A172 (cell line): ENCODE measurements around the gene TRIB2. TPM values are rescaled to one million over a fixed set of nuclear protein-coding genes. Genes with fewer than 3 reads are reported as not detected.
A peak's percentile ranks its signal among the peaks of the same experiment; 100 is the strongest.
"Not testable (repeated sequence)": the region's sequence is repeated elsewhere in the genome, so short reads cannot be mapped to it uniquely, and the experiment has no call there.

Experiments used
- DNase-seq: peaks from one replicate; pipeline ENCODE4 v3.0.0-alpha.2; 2015; ENCODE audit warnings: low spot score
- total RNA-seq: library from RNA; depleted of rRNA; stranded (reverse); fragments of >200 nt; shearing (Covaris generic); gene quantifications from 2 replicates; pipeline ENCODE4 v1.2.3, GENCODE V29; 2014; rRNA removed

Gene TRIB2
- total RNA-seq = 2.0 and 8.3 TPM in 2 replicates

DNA sequence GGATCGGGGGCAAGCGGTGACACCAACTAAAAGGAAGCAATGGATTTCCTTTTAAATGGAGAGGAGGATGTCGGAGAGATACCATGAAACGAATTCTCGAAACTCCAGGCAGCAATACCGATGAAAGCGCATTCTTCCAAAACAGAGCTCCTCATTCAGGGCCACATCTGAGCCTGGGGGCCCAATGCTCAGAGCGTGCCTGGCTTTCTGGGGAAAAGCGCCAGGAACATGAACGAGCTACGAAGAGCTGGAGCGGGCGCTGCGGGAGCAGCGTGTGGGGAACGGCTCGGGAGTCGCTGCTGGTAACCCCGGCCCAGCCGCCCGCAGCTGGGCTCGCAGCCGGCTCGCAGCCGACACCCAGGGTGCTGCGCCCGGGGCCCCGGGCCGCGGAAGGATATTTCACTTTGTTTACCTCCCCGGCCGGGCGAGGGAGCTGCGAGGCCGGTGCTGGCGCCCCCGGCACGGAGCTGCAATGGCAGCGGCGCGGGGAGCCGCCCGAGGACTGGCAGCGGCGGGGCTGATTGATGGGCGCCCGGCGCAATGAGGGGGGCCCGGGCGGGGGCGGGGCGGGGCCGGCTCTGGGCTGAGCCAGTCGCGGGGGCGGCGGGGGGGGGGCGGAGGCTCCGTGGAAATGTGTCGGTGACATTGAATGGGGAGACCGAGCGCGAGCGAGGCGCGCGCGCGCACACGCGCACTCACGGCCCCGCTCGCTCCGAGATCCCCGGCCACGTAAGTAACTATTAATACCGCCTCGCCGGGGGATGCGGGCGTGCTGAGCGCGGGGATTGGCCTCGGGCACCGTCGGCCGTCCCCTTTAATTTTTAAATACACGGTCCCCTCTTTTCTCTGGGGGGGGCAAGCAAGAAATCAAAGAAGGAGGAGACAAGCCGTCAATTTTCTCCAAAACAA, at the start of gene TRIB2:
Gene TRIB2, plus strand, starts transcription at position 655 of the 909 bp plus-strand sequence. CDS start 1,372 bp downstream, outside the sequence.
- DNase-seq = peak; percentile 50

DNA sequence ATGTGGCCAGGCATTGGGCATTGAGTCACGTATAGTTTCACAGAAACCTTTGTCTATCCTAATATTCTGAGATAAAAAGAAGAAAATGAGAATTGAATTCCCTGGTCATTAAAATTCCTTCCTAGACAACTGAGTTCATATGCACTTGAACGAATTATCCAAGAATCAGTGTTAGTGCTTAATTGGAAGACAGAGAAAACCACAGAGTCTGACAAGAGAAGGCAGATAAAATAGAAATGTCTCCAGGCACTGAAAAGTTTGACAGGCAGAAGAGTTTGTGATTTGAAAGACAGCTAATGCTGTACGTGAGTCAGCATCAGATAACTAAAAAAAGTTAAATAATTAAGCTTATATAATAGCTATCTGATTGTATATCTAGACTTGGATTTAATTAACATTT, 47.7 kb upstream of the TRIB2 start:
- DNase-seq = no peak

DNA sequence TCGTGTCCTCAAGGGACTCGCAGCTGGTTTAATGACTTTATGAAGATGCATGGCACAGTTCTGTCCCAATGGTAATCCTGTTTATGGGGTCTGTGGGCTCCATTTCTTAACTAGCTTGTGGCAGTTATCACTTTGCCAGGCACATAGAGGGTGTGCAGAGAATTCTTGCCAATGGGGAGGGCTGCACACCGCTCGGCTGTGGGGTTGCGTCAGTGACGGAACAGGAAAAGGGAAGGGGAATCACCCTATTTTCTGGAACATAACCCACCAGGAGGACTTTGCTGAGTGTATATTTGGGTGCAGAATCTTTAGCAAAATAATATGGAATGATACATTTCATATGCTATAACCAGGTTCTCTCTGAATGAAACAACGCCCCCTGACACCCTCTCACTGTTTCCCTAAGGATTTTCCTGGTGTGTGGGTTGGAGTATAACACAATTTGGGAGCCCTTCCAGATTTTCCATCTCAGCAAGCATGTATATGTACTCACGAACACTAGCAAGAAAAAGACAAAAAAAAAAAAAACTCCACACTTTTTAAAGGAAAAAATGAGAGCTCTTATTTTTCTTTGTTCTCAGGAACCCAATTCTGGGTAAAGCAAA, 43.9 kb upstream of the TRIB2 start:
- no peak for DNase-seq

DNA sequence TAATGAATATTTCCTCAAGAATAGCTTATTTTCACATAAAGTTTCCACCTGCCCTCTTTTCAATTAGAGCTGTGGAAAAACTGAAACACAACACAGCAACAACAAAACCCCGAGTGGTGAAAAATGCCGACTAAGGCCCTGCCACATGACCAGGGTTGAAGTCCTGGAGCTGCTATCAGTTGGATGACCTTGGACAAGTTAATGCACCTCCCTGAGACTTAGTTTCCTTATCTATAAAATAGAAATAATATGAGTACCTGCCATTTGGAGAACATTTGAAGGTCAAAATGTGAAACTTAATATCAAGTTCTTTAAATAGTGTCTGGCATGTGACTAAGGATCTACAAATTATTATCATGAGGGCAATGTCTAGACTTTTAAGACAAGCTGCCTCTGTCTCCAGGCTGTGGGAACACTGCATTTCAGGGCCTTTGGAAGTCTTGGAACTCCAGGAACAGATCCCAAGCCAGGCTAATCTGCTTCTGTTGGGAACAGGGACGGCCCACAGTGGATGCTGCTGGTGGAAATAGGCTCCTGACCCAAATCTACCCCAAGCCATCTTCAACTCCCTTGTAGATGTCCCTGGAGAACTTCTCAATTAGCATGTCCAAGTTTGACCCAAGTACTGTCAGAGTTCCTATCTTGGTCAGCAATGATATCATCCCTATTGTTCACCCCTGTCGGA, 42.0 kb upstream of the TRIB2 start:
- DNase-seq = no peak

DNA sequence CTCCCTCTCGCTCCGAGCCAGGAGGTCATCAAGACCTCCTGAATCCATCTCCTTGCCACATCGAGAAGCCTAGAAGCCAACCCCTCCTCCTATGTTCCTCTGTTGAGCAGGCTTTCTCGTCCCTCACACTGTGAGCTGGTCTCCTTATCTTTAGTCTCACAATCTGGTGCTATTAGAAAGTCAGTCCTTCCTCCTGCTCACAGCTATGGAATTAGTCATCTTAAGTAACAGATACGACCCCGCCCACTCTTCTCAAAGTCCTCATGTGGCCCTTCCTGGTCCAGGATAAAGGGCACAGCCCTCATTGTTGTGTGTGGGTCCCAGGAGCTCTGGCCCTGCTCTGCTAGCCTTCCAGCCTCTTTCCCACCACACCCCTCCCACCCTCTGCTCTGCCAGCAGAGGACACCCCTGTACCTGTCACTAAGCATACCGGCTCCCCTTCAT, 41.4 kb upstream of the TRIB2 start:
- peak; percentile 42 for DNase-seq

DNA sequence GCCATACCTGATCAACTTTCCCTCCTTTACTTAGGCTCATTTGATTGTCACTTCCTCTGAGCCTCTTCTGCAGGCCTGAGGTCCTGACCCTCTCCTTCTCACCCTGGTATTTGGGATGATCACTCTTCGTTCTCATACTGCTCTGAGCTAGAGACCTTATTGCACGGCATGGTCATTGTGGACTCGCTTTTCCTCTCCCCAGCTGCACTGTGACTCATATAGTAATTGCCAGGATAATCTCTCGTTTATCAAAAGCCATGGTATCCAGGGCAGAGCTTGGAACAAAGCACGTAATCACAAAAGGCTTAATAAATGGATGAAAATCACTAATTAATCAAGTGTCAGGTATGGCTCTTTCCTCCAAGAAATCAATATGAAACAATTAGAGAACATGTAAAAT, 40.9 kb upstream of the TRIB2 start:
- DNase-seq = peak; percentile 26

DNA sequence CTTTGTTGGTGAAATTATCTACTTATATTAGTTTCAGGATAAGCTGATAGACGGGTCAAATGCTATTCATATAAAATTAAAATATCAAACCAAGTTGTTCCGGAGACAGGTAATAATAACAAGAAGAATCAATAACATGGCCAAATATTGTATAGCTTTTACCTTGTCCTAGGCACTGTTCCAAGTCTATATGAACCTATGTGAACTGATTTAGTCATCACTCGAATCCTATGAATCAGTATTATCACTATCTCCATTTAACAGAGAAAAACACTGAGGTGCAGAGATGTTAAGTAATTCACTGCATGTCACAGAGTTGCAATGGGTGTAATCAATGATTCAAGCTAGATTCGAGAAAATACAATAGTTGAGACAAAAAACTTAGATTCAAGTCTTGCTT, 40.0 kb upstream of the TRIB2 start:
- no peak for DNase-seq

DNA sequence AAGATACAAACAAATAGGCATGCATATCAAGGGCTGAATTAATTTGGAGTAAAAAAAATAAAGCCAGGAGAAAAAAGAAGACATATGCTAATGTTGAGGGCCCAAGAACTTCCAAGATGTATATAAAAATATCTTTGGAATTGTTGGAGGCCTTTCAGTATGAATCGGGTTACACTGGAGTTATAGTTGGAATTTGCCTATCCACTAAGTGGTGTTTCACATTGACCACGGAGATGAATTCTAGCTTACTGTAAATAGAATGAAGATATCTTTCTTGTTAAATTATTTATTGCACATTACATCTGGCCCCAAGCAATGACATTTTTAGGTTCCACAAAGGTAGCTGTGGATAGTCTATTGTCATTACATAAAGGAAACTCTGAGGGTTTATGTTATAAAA, 38.5 kb upstream of the TRIB2 start:
- no peak for DNase-seq

DNA sequence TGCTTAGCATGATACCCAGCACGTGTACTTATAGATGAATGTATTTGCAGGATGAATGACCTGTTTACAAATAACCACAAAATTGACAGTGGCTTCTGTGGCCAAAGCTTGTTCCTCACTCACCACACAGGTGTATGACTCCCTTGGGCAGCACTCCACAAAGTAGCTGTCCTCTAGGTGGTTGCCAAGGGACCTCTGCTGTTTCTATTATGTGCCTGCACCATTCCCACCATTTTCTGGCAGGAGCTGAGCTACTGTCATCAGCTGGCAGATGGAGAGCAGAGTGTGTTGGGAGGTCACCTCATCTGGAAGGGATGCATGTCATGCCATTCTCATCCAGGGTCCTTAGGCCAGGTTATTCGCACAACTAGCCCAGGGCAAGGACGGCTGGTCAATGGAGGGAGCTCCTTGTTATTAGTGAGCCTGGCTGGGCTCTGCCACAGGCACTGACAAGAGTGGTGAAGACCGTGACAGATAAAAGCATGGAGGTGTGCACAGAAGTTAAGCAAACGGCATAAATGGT, 37.1 kb upstream of the TRIB2 start:
- DNase-seq = no peak

DNA sequence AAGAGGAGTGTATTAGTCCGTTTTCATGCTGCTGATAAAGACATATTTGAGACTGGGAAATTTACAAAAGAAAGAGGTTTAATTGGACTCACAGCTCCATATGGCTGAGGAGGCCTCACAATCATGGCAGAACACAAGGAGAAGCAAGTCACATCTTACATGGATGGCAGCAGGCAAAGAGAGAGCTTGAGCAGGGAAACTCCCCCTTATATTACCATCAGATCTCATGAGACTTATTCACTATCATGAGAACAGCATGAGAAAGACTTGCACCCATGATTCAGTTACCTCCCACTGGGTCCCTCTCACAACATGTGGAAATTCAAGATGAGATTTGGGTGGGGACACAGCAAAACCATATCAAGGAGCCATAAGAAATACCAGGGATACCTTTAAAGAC, 36.6 kb upstream of the TRIB2 start:
- not testable (repeated sequence) for DNase-seq

DNA sequence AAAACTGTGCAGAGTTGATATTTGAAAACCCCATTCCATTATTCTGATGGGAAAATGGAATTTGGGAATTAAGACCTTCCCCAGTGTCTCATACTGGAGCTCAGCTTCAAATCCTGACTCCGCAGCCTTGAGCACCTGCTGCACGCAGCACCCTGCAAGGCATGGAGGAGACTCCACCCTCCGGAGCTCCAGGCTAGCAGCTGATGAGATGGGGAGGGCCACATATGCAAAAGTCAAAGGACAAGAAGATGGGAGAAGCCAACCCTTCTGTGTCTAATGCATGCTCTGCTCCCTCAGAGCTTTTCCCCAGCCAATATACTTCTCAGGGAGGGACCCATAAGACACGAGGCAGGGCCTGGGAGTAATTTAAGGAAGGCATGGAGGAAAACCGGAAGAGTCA, 34.7 kb upstream of the TRIB2 start:
- DNase-seq = no peak

DNA sequence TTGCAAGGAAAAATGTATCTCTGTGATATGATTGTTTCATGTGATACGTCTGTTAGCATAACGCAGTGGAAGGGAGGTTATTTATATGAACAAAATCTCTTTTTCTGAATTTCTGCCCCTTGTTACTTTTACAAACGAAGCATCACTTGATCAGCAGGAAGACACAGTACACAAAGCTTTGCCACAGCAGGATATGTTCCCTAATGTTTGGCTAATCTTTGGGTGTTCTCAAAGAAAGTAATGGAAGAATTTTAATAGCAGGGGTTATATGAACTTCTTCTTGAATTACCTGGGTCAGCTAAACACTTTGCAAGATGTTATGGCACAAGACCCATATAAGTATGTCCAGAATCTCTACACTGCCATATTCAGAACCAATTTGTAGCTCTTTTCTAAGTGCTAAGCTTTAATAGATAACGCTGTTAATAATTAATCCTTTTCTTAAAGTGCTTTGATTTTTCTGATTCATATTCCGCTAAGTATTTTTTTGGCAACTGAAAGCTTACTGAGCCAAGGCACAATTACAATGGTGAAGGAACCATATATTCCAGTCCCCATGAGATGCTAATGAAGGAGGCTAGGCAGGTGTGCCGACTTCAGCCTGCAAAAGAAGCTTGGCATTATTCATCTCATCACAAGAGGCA, 33.2 kb upstream of the TRIB2 start:
- no peak for DNase-seq

DNA sequence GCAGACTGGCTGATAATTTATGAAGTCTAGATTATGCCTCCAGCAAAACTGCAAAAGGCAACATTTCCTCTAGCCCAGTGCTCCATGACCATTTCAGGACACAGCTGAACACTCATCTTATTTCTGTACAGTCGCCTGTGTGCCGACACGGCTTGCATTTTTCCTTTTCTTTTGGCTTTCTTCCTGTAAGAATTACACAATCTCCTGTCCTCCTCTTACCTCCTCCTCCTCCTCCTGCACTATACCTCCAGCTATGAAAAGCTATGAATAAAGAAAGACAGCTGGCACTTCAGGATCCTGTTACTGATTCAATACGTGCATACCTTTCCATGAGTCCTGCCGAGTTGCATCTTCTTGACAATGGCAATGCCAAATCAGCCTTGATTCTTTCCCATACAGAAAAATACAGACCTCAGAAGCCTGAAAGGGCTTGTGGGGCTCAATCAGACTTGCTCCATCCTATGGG, 32.2 kb upstream of the TRIB2 start:
- peak; percentile 20 for DNase-seq

DNA sequence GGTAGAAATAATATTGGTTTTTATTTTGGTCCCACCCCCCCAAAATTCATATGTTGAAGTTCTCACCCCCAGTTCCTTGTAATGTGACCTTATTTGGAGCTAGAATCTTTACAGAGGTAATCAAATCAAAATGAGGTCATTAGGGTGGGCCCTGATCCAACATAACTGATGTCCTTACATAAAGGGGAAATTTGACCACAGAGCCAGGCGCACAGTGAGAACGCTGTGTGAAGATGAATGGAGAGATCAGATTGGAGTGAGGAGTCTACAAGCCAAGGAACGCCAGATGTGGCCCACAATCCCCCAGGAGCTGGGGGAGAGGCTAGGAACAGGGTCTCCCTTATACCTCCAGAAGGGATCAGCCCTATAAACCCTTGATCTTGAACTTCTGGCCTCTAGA, 31.6 kb upstream of the TRIB2 start:
- DNase-seq = no peak

DNA sequence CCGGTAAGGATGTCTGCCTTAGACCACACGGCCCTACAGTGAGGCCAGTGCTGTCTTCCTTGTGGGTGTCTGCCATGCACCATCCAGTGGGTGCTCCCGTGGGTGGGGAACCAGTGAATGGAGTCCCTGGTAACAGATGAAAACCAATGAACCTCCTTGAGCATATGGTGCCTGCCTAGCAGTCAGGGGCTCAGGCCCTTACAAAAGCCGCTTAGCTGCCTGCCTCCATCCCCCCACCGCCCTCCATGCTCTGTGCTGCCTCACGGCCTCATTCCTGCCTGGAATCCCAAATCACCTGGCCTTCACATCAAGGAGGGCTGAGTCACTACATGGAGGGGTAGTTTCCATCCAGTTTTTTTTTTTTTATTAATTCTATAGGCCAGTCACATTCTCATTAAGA, 30.8 kb upstream of the TRIB2 start:
- DNase-seq = no peak

DNA sequence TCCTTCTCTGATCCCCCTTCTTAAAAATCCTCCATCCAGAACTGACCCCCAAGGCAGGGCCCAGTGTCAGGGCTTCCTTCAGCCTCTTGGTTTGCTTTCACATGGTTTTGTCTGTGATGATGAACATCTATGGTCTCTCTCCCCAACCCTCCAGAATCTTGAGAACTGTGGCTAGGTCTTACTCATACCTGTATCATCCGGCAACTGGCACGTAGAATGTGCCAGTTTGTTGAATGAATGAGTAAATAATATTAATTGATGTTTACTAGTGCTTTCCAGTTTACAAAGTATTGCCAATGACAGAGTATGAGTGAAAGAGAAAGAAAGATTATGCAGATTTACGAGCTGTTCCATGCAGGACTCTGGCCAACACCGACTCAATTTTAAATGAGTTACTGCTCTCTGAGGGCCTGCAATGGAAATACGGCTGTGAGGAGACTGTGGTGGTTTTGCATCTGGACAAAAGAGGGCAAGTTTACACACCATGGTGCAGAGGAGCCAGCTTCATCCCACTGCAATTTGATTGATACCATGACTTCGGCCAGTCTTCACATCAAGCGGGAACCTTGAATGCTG, 29.9 kb upstream of the TRIB2 start:
- DNase-seq = no peak

DNA sequence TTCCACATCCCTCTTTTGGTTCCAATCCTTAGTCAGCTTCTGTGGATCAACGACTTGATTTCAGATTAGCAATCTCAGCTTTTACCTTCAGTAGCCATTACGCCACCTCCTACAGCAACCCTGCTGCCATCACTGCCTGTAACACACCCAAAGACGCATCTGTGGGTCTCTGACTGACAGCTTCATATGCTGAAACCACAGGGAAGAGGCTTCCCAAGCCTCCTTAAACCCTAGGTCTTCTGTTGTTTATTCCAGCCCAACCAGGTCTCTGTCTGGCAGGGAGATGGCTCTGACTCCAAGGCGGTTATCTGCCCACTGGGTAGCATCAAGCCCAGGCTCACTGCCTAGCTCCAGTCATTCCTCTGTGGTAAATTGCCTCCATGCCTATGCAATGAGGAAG, 28.6 kb upstream of the TRIB2 start:
- no peak for DNase-seq

DNA sequence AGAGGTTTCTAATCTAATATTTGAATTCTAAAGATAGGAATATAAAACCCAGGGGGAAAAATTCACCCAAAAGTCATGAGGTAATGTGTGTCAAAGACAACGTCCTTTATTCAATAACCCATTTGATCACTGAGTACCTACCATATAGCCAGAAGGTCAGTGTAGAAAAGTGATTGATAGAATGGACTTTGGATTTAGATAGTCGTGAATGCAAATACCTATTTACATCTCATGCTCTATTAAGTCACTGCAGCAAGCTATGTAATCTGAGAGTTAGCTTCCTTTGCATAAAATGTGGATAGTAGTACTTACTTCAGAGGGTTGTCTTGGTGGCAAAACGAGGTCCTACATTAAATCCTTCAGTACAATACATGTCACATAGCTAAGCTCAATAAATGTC, 27.8 kb upstream of the TRIB2 start:
- DNase-seq = no peak

DNA sequence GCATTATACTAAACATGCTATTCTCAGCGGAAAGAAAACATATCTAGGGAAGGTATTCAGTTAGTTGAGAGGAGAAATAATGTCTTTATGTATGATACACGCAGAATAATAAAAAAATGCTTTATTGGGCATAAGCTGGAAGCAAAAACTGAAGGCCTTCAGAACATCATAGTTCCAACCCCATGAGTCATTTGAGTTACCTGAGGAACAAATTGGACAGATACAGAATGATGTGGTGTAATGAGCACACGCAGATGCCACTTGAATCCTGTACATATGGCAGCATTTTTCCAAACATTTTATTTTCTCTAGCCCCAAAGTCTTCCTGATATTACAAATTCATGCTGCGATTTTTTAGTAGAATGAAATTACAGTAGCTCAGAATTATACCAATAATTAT, 23.2 kb upstream of the TRIB2 start:
- no peak for DNase-seq

DNA sequence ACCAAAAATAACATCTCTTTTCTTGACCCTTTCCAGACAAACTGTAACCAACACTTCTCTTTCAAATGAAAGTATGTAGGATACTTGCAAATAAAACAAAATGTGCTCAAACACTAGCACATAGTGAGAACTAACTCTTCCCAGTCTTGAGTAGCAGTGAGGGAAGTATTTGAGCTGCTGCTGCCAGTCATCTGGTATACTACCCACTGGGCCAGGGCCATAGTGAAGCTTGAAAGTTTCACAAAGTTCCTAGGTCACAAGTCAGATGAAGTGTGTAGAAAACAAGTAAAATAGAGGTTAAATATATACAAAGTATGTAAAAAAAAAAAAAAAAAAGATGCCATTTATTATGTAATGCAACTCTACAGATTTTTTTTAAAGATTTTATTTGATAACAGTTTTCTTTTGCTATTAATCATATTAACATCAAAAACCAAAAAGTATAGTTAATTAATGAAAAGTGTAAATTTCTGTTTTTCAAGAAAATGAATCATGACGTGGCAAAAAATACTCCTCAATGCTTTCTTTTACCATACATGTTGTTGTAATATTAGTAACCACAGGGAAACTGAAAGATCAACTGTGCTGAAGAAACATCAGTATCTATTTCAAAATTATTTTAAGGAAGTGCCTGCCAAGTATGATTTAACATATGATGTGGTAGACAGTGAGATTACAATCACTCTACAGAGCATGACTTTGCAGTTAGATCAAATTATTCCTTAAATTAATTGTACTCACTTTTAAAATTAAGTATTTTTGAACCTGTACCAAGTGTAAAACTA, 21.6 kb upstream of the TRIB2 start:
- DNase-seq = no peak

DNA sequence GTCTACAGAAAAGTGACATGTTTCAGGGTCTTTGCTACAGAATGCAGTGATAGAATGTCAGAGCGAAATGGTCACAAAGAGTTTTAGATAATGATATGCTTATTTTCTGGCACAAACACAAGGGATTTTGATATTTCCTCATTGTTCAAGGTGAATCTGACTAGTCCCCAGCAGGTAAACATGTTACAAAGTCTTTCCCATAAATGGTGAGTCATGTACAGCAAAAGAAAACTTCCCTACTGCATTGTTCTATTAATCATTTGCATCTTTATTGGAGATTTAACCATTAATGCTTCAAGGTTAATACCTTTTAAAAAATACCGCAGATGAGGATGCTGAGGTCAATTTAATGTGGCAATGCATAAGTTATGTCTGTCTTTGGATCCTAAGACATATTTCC, 19.1 kb upstream of the TRIB2 start:
- no peak for DNase-seq
